Testis (tissue), 2 donors: ENCODE data around the gene C2orf81.

Experiments used
- CTCF ChIP-seq, 3 experiments: fragments of 450-650 bp in 2 of 3; fragments of 200-600 bp in 1 of 3; sonication (generic) in 1 of 3; IDR thresholded peaks; one replicate each; pipeline ENCODE4 v1.5.1; 2016 to 2019; ENCODE audit warnings: antibody characterized with exemption in 3 of 3, mild to moderate bottlenecking in 2 of 3, moderate library complexity in 1 of 3
- POLR2A ChIP-seq: fragments of 450-650 bp; IDR thresholded peaks from one replicate; pipeline ENCODE4 v1.6.1; 2017; ENCODE audit warnings: antibody characterized with exemption, mild to moderate bottlenecking, moderate library complexity

GRCh38 chr2:74413001-74413698 lies 8.3 kb downstream of the C2orf81 start:
- no peak for TF ChIP-seq CTCF (IDR thresholded peaks at IDR 0.05)
- TF ChIP-seq POLR2A, result no peak
